ENCODE data around the gene PTGDR. TPM values are rescaled to one million over a fixed set of nuclear protein-coding genes. Genes with fewer than 3 reads are reported as not detected.
A peak's percentile ranks its signal among the peaks of the same experiment; 100 is the strongest.

PTGDR gene
- total and polyA plus RNA-seq, 2 experiments from 2014 or later, result 0.06 TPM; not detected in 1

DNA sequence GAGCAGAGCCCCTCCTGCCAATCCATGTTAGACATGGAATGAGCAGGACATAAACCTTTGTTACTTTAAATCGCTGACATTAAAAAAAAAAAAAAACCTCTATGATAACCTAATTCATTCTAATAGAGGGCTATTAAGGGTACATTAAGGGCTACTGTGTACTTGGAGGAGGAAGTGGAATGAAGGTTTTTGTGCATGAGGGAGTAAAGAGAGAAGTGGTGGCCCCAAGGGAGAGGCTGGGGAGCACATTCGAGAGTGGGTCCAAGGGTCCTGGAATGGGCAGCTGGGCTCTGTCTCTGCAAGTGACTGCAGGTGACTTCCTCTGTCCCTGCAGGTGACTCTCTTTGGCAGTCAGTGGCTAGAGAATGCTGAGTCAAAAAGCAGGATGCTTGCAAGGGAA lies 32.1 kb upstream of the PTGDR start:
- Mint-ChIP-seq H3K36me3 (ENCODE audit: low read depth) (no peaks in the 10 kb centered on the region), H3K4me3 (no peak overlapping the region)
- H3K27ac ChIP-seq (ENCODE audit: low read depth), result no peak overlapping the region

More for the DNA sequence above, 32.1 kb upstream of the PTGDR start:
- Mint-ChIP-seq H3K27ac (peak overlapping the region; percentile 41; the same call in 1 of the 2 replicates), H3K9me3 (no peaks in the 10 kb centered on the region), H3K4me1 (peaks cover 21% of the 10 kb centered on the region), H3K27me3 (ENCODE audit: insufficient read depth, low read depth, poor library complexity) (no peaks in the 10 kb centered on the region)
- Histone ChIP-seq H3F3A (replicated peaks; ENCODE audit: low read depth) (no peaks in the 10 kb centered on the region), H3K36me3 (ENCODE audit: insufficient read depth) (no peaks in the 10 kb centered on the region), H3K4me1 (ENCODE audit: insufficient read depth) (peaks cover 12% of the 10 kb centered on the region), H3K27me3 (ENCODE audit: insufficient read depth) (no peaks in the 10 kb centered on the region), H2AFZ (peak overlapping the region; percentile 83), H4K20me1 (replicated peaks; ENCODE audit: insufficient read depth) (no peaks in the 10 kb centered on the region), H3K79me2 (replicated peaks; ENCODE audit: insufficient read depth) (no peaks in the 10 kb centered on the region), H3K4me3 (no peak overlapping the region), H3K4me2 (peak overlapping the region; percentile 43; the same call in 1 of the 2 replicates), H3K9me2 (ENCODE audit: insufficient read depth) (no peaks in the 10 kb centered on the region)
- ATAC-seq (no peak), DNase-seq (ENCODE audit: low spot score) (no peak)
- TF ChIP-seq, protein P1, sequence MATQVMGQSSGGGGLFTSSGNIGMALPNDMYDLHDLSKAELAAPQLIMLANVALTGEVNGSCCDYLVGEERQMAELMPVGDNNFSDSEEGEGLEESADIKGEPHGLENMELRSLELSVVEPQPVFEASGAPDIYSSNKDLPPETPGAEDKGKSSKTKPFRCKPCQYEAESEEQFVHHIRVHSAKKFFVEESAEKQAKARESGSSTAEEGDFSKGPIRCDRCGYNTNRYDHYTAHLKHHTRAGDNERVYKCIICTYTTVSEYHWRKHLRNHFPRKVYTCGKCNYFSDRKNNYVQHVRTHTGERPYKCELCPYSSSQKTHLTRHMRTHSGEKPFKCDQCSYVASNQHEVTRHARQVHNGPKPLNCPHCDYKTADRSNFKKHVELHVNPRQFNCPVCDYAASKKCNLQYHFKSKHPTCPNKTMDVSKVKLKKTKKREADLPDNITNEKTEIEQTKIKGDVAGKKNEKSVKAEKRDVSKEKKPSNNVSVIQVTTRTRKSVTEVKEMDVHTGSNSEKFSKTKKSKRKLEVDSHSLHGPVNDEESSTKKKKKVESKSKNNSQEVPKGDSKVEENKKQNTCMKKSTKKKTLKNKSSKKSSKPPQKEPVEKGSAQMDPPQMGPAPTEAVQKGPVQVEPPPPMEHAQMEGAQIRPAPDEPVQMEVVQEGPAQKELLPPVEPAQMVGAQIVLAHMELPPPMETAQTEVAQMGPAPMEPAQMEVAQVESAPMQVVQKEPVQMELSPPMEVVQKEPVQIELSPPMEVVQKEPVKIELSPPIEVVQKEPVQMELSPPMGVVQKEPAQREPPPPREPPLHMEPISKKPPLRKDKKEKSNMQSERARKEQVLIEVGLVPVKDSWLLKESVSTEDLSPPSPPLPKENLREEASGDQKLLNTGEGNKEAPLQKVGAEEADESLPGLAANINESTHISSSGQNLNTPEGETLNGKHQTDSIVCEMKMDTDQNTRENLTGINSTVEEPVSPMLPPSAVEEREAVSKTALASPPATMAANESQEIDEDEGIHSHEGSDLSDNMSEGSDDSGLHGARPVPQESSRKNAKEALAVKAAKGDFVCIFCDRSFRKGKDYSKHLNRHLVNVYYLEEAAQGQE (IDR thresholded peaks at IDR 0.05; ENCODE audit: unreplicated experiment), result no peak
- TF ChIP-seq EZH2phosphoT487 (IDR thresholded peaks at IDR 0.05; ENCODE audit: unreplicated experiment) (no peak), JUNB (IDR thresholded peaks at IDR 0.05; ENCODE audit: unreplicated experiment) (no peak), STAT1 (IDR thresholded peaks at IDR 0.05; ENCODE audit: unreplicated experiment) (no peak), EZH2 (IDR thresholded peaks at IDR 0.05; ENCODE audit: low read depth, unreplicated experiment) (no peak), ZNF331 (CRISPR knock-in tag; IDR thresholded peaks at IDR 0.05; ENCODE audit: low read depth) (no peak), ZNF114 (CRISPR knock-in tag; IDR thresholded peaks at IDR 0.05) (no peak), POLR2AphosphoS5 (IDR thresholded peaks at IDR 0.05; ENCODE audit: low read depth) (no peak), NANOG (IDR thresholded peaks at IDR 0.05; ENCODE audit: borderline replicate concordance) (no peak), CREB1 (CRISPR knock-in tag; IDR thresholded peaks at IDR 0.05; ENCODE audit: low read depth) (no peak)
- TF ChIP-seq, protein P2, sequence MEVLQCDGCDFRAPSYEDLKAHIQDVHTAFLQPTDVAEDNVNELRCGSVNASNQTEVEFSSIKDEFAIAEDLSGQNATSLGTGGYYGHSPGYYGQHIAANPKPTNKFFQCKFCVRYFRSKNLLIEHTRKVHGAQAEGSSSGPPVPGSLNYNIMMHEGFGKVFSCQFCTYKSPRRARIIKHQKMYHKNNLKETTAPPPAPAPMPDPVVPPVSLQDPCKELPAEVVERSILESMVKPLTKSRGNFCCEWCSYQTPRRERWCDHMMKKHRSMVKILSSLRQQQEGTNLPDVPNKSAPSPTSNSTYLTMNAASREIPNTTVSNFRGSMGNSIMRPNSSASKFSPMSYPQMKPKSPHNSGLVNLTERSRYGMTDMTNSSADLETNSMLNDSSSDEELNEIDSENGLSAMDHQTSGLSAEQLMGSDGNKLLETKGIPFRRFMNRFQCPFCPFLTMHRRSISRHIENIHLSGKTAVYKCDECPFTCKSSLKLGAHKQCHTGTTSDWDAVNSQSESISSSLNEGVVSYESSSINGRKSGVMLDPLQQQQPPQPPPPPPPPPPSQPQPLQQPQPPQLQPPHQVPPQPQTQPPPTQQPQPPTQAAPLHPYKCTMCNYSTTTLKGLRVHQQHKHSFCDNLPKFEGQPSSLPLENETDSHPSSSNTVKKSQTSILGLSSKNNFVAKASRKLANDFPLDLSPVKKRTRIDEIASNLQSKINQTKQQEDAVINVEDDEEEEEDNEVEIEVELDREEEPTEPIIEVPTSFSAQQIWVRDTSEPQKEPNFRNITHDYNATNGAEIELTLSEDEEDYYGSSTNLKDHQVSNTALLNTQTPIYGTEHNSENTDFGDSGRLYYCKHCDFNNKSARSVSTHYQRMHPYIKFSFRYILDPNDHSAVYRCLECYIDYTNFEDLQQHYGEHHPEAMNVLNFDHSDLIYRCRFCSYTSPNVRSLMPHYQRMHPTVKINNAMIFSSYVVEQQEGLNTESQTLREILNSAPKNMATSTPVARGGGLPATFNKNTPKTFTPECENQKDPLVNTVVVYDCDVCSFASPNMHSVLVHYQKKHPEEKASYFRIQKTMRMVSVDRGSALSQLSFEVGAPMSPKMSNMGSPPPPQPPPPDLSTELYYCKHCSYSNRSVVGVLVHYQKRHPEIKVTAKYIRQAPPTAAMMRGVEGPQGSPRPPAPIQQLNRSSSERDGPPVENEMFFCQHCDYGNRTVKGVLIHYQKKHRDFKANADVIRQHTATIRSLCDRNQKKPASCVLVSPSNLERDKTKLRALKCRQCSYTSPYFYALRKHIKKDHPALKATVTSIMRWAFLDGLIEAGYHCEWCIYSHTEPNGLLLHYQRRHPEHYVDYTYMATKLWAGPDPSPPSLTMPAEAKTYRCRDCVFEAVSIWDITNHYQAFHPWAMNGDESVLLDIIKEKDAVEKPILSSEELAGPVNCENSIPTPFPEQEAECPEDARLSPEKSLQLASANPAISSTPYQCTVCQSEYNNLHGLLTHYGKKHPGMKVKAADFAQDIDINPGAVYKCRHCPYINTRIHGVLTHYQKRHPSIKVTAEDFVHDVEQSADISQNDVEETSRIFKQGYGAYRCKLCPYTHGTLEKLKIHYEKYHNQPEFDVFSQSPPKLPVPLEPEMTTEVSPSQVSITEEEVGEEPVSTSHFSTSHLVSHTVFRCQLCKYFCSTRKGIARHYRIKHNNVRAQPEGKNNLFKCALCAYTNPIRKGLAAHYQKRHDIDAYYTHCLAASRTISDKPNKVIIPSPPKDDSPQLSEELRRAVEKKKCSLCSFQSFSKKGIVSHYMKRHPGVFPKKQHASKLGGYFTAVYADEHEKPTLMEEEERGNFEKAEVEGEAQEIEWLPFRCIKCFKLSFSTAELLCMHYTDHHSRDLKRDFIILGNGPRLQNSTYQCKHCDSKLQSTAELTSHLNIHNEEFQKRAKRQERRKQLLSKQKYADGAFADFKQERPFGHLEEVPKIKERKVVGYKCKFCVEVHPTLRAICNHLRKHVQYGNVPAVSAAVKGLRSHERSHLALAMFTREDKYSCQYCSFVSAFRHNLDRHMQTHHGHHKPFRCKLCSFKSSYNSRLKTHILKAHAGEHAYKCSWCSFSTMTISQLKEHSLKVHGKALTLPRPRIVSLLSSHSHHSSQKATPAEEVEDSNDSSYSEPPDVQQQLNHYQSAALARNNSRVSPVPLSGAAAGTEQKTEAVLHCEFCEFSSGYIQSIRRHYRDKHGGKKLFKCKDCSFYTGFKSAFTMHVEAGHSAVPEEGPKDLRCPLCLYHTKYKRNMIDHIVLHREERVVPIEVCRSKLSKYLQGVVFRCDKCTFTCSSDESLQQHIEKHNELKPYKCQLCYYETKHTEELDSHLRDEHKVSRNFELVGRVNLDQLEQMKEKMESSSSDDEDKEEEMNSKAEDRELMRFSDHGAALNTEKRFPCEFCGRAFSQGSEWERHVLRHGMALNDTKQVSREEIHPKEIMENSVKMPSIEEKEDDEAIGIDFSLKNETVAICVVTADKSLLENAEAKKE (CRISPR knock-in tag; IDR thresholded peaks at IDR 0.05), result no peak
- TF ChIP-seq, protein P3, sequence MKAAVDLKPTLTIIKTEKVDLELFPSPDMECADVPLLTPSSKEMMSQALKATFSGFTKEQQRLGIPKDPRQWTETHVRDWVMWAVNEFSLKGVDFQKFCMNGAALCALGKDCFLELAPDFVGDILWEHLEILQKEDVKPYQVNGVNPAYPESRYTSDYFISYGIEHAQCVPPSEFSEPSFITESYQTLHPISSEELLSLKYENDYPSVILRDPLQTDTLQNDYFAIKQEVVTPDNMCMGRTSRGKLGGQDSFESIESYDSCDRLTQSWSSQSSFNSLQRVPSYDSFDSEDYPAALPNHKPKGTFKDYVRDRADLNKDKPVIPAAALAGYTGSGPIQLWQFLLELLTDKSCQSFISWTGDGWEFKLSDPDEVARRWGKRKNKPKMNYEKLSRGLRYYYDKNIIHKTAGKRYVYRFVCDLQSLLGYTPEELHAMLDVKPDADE (IDR thresholded peaks at IDR 0.05), result no peak
- TF ChIP-seq, protein P4, sequence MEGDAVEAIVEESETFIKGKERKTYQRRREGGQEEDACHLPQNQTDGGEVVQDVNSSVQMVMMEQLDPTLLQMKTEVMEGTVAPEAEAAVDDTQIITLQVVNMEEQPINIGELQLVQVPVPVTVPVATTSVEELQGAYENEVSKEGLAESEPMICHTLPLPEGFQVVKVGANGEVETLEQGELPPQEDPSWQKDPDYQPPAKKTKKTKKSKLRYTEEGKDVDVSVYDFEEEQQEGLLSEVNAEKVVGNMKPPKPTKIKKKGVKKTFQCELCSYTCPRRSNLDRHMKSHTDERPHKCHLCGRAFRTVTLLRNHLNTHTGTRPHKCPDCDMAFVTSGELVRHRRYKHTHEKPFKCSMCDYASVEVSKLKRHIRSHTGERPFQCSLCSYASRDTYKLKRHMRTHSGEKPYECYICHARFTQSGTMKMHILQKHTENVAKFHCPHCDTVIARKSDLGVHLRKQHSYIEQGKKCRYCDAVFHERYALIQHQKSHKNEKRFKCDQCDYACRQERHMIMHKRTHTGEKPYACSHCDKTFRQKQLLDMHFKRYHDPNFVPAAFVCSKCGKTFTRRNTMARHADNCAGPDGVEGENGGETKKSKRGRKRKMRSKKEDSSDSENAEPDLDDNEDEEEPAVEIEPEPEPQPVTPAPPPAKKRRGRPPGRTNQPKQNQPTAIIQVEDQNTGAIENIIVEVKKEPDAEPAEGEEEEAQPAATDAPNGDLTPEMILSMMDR (conservative IDR thresholded peaks at IDR 0.05; ENCODE audit: low read depth in 2 of 2), result no peak

Data from GM23338 (cell line).